Left cardiac atrium (tissue), 4 donors: Measurements from ENCODE around the gene IKBKE. TPM values are rescaled to one million over a fixed set of nuclear protein-coding genes. Genes with fewer than 3 reads are reported as not detected.
A peak's percentile ranks its signal among the peaks of the same experiment; 100 is the strongest.
"Not testable (repeated sequence)": the region's sequence is repeated elsewhere in the genome, so short reads cannot be mapped to it uniquely, and the experiment has no call there.

Experiments used
- ATAC-seq, 2 donors: fragments of 200-7000 bp; cut with Tn5 transposase; one replicate each; pipeline ENCODE4 v1.9.1; 2020; ENCODE audit warnings: mild to moderate bottlenecking in 2 of 2, moderate library complexity in 2 of 2
- DNase-seq: peaks from one replicate; pipeline ENCODE4 v3.0.0-alpha.2; 2020
- intact Hi-C, 2 donors: fragments of 100-400 bp; cut with DNase I; formaldehyde crosslinking; loops; one replicate each; pipeline versions ENCODE4 v1.14.1 to v1.15.1; 2022 to 2023
- total RNA-seq, 2 donors: library from RNA; stranded (reverse); fragmentation: NEBNext Ultra II Directional; extraction: Animal tissue kit (Norgen Biotek cat#: 25700); gene quantifications; one replicate each; pipeline ENCODE4 v1.2.1, GENCODE V29; 2021
- donor health status: DM: no; HTN: yes; CAD: no.
- donor health status: DM: no; HTN: yes; CAD: no; lungs with severe emphysema.
- donor health status: DM: yes; HTN: yes; CAD: no.
- donor health status: Dilated cardiomyopathy.

IKBKE gene
- total RNA-seq, 2 donors from 2014 or later, result 0.94 to 1.7 TPM

DNA sequence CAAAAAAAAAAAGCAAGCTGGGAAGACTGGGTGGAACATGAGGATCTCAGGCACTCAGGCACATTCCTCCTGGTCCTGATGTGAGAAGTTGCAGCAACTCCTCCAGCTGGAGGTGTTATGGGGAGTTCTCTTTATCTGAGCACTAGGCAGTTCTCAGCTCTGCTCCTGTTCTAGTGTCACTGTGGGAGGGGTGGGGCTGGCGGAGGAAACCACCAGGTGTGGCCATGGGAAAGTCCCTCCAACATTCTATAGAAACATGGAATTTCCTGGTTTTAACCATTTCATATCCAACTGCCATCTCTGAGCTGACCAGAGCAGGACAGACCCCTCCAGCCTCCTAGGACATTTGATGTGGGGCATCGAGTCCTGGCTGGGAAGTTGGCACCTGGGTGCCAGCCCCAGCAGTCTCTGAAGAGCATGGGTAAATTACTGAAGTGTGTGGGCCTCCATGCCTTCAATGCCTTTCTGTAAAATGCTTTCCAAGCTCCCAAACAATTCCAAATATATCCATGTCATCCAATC is 804 bp upstream of the IKBKE start:
- ATAC-seq, result no peak
- intact Hi-C loops, result no loop called here
- DNase-seq, result no peak

DNA sequence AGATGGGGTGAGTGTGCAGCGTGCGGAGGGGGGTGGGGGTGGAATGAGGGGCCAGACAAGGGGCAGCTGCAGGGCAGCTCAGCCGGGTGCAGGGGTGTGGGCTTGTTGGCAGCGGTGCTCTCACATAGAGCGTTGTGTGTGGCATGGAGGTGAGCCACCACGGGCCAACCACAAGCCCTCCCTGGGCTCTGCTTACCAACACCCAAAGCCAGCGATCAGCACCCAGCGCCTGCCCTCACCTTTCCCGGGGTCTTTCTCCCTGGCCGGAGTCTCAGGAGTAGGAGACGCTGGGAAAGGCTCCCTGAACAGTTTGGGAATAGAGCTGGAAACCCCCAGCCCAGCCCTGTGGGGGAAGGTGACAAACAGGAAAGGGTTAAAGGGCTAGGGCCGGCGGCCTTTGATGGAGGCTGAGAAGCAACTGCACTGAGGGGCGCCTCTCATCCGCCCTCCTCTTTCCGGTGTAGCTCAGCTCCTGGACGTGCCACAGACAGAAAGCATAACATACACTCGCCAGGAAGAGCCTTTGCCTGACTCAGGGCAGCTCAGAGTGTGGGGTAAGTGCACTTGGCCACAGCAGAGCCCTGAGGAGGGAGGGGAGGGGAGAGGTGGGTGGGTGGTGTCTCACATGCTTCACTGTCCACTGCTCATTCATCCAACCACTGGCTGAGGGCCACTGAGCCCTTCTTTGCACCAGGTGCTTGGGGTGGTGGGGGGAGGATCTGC is 577 bp downstream of the IKBKE start:
- ATAC-seq (peak; percentile 35 to 74), DNase-seq (no peak)
- intact Hi-C loops, result no loop called here

DNA sequence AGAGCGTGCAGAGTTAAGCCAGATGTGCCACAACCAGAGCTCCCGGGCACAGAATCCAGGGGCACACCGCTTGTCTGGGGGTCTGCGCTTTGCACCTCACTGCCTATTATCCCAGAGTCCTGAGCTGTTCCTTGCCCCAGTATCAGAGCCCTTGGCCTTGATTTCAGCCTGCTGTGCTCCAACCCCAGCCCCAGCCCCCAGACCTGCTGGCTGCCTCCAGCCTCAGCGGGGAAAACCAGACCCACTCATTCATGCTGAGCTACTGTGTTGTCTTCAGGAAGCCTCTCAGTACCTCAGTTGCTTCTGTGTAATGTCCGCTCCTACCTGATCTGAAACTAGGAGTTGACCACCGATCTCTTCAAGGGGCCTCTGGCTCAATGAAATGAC is 1.1 kb downstream of the IKBKE start:
- no peak for DNase-seq
- intact Hi-C loops, result no loop called here
- no peak for ATAC-seq

DNA sequence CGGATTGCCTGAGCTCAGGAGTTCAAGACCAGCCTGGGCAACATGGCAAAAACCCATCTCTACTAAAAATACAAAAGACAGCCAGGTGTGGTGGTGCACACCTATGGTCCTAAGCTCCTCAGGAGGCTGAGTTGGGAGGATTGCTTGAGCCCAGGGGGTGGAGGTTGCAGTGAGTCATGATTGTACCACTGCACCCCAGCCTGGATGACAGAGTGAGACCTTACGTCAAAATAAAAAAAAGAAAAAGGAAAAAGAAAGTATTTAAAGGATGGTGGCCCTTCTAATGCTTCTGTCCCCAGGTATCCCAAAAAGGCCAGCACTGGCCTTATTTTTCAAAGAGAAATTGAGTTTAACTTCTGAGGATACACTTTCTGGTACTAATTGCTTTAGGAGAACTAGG is 1.7 kb downstream of the IKBKE start:
- ATAC-seq (no peak), DNase-seq (no peak)
- intact Hi-C loops, result no loop called here

DNA sequence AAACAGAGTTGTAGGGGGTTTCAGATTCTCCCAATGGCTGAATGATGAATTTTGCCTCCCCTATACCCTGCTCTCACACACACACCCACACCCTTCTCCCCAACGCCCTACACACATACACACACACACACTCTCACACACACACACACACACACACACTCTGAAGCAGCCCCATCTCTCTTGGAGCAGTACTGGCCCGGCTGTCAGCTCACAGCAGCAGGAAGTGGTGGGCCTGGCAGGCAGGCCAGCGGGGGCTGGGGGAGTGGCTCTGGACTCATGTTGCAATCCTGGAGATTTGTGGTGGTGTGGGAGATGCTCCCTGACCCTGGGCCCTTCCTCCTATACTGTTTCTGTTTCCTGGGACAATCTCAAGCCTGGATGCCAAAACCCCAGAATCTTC is 2.2 kb downstream of the IKBKE start:
- intact Hi-C loops, result no loop called here
- peak; percentile 27 to 31 for ATAC-seq
- DNase-seq, result peak; percentile 62

DNA sequence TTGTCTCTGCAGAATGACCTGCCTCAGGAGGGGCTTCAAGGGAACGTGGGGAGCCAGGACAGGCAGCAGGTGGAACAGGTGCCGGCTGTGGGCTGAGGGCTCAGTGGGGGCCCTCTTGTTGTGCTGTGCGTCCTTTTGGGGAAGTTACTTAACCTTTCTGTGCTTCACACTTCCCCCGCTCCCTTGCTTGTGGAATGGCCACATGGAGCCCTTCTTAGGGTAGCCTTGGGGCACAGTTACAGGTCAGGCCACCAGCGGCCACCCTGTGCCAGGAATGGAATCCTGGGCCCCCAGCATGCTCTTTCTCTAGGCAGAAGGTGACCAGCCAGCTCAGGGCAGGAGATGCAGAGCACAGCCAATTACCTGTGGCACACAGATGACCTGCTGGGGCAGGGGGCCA is 2.6 kb downstream of the IKBKE start:
- DNase-seq, result no peak
- ATAC-seq, result no peak
- intact Hi-C loops, result no loop called here

DNA sequence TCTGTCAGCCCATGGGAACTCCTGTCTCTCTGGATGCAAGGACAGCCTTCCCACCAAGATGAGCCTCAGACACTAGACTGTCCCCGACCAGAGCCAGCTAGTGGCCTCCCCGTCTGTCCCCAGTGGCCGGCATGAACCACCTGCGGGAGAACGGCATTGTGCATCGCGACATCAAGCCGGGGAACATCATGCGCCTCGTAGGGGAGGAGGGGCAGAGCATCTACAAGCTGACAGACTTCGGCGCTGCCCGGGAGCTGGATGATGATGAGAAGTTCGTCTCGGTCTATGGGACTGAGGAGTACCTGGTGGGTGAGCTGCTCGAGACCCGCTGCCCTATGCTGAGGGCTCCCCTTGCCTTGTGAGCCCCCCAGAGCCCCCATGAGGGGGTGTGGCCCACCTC is 5.8 kb downstream of the IKBKE start:
- intact Hi-C loops, result no loop called here
- DNase-seq (no peak), ATAC-seq (no peak)

DNA sequence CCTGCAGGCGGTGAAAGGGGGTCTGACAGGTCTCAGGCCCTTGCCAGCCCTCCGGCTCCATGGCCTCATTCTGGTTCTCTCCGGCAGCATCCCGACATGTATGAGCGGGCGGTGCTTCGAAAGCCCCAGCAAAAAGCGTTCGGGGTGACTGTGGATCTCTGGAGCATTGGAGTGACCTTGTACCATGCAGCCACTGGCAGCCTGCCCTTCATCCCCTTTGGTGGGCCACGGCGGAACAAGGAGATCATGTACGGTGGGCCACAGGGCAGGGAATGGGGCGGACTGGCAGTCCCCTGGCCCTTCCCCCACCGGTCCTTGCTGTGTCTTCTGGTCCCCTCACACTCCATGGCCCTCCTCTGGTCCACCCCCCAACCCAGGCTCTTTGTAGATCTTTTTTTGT is 6.3 kb downstream of the IKBKE start:
- DNase-seq (no peak), ATAC-seq (no peak)
- intact Hi-C loops, result no loop called here

DNA sequence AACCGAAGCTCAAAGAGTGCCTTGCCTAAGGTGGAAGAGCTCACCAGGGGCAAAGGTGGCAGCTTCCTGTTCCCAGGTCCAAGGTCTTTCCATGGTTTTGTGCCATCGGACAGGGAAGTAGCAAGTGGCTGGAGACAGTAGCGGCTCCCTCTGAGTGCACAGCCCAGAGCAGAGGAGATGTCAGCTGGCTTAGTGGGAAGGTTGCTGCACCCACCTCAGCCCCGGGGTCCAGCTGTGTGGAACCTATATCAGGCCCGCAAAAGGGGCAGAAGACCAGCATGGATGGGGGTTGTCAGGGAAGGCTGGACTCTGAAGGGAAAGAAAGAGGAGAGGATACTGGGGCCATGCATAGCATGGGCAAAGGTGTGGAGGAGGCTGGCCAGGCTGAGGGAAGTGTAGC is 6.8 kb downstream of the IKBKE start:
- no peak for DNase-seq
- intact Hi-C loops, result no loop called here
- no peak for ATAC-seq

DNA sequence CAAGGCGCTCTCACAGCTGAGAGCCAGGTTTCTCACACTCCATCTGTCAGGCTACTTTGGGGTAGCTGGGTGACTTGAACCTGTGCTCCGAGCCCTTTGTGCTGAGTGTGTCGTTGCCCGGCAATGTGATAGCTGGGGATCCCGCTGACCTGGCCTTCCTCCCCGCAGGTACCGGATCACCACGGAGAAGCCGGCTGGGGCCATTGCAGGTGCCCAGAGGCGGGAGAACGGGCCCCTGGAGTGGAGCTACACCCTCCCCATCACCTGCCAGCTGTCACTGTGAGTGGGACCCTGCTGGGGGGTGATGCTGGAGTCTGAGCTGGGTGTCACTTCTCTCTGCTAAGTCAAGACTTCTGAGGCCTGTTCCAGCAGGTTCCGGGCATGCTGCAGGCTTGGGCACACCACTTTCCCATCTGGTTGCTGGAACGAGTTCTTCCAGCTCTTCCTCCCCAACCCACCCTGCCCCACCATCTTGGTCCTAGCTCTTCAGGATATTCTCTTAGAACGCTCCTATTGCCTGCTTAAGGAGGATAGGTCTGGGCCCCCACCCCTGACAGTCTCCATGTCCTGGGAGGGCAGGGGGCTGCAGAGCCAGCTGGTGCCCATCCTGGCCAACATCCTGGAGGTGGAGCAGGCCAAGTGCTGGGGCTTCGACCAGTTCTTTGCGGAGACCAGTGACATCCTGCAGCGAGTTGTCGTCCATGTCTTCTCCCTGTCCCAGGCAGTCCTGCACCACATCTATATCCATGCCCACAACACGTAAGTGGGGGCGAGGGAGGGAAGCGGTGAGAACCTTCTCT is 7.5 kb downstream of the IKBKE start:
- ATAC-seq, result no peak

DNA sequence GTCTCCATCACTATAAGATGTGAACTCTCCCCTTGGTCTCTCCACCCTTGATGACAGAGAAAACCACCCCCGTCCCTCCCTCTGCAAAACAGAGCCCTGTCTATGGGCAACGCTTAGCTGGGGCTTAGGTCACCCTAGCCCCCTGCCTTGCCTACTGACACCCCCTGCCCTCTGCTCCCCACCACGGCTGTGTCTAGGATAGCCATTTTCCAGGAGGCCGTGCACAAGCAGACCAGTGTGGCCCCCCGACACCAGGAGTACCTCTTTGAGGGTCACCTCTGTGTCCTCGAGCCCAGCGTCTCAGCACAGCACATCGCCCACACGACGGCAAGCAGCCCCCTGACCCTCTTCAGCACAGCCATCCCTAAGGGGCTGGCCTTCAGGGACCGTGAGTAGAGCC is 8.5 kb downstream of the IKBKE start:
- DNase-seq, result no peak
- peak in 1 of 2 donors; percentile 18 for ATAC-seq
- intact Hi-C loops, result no loop called here

More for the DNA sequence above, 7.5 kb downstream of the IKBKE start:
- no peak for DNase-seq
- intact Hi-C loops, result no loop called here

DNA sequence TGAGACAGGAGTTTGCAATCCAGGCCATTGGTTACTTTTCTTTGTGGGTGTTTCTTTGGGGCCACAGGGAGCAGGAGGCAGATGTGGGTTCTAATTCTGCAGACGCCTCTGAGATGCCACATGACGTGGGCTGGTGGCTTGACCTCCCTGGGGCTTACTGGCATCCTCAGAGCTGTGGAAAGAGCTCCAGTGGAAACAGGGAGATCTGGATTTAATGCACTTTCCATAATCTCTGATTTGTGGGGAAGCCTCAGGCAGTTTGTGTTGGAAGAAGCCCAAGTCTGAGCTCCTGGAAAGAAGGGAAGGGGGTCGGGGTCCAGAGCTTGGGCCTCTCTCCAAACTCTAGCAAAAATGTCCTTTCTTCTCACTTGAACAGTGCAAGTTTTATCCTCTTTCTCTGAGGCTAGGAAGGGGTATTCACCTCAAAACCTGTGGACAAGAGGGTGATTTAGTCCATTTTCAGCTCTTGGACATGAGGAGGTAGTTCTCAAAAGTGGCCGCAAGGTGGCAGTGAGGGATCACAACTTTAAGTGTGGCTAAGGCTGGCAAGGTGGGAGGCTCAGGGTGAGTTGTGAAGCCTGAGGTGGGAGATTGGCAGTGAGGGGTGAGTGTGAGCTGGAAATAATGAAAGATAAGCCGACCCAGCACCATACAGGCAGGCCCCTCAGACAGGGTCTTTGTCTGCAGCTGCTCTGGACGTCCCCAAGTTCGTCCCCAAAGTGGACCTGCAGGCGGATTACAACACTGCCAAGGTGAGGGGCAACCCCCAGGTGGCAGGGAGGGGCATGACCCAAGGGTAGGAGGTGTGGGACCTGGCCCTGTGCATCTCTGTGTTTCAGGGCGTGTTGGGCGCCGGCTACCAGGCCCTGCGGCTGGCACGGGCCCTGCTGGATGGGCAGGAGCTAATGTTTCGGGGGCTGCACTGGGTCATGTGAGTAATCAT is 9.2 kb downstream of the IKBKE start:
- intact Hi-C loops, result loop anchor here in 1 of 2 donors (10.0 kb wide), 1 partner anchor 435 kb away; no protein-coding TSS in a partner anchor
- DNase-seq (peak; percentile 79), ATAC-seq (peak; percentile 57 to 76)

DNA sequence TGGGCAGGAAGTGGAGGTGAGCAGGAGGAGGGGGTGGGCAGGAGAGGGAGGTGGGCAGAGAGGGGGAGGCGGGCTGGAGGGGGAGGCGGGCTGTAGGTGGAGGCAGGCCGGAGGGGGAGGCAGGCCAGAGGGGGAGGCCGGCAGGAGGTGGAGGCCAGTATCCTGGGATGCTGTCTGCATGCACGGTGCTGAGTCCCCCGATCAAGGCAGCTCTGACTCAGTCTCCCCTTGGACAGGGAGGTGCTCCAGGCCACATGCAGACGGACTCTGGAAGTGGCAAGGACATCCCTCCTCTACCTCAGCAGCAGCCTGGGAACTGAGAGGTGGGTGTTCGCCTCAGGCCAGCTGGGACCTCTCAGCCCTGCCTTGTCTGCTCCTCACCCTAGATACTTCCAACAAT is 9.9 kb downstream of the IKBKE start:
- ATAC-seq (no peak), DNase-seq (no peak)
- intact Hi-C loops, result loop anchor here in 1 of 2 donors (10.0 kb wide), 1 partner anchor 435 kb away; no protein-coding TSS in a partner anchor

DNA sequence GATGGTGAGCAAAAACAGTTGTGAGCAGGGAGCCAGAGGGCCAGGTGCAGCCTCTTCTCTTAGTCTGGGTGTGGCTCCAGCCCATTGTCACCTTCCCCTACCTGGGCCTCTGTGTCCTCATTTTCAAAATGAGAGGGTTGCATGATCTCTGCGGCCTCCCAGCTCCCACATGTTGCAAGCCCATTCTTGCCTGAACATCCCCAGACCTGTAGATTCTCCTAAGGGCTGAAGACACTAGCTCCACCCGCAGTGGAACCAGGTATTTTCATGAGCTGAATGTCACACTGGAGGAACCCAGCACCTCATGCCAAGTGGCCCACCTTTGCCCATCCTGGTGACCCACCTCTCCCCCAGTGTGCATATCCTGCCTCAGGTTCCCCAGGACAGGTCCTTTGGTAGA is 12.3 kb downstream of the IKBKE start:
- ATAC-seq (no peak), DNase-seq (no peak)
- intact Hi-C loops, result loop anchor here in 1 of 2 donors (10.0 kb wide), 1 partner anchor 432 kb away; no protein-coding TSS in a partner anchor

DNA sequence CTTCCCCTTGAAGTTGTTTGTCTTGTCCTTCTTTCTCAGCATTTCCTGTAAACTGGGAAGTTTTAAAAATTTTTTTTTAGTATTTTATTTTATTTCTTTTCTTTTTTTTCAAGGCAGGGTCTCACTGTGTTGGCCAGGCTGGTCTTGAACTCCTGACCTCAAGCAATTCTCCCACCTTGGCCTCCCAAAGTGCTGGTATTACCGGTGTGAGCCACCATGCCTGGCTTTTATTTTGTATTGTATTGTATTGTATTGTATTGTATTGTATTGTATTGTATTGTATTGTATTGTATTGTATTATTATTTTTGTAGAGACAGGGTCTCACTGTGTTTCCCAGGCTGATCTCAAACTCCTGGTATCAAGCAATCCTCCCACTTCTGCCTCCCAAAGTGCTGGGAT is 13.6 kb downstream of the IKBKE start:
- intact Hi-C loops, result loop anchor here in 1 of 2 donors (10.0 kb wide), 1 partner anchor 431 kb away; no protein-coding TSS in a partner anchor
- ATAC-seq, DNase-seq: not testable (repeated sequence)

DNA sequence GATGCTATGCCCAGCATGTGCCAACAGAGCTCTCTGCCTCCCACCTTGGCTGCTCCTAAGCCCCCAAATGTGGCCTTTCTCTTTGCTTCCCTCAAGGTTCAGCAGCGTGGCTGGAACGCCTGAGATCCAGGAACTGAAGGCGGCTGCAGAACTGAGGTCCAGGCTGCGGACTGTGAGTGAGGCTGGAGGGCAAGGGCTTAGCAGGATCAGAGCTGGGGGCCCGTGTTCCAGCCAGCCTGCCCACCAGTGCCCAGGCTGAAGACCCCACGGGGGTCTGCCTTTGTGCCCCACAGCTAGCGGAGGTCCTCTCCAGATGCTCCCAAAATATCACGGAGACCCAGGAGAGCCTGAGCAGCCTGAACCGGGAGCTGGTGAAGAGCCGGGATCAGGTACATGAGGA is 14.6 kb downstream of the IKBKE start:
- intact Hi-C loops, result loop anchor here in 1 of 2 donors (10.0 kb wide), 1 partner anchor 430 kb away; no protein-coding TSS in a partner anchor
- ATAC-seq (no peak), DNase-seq (no peak)

DNA sequence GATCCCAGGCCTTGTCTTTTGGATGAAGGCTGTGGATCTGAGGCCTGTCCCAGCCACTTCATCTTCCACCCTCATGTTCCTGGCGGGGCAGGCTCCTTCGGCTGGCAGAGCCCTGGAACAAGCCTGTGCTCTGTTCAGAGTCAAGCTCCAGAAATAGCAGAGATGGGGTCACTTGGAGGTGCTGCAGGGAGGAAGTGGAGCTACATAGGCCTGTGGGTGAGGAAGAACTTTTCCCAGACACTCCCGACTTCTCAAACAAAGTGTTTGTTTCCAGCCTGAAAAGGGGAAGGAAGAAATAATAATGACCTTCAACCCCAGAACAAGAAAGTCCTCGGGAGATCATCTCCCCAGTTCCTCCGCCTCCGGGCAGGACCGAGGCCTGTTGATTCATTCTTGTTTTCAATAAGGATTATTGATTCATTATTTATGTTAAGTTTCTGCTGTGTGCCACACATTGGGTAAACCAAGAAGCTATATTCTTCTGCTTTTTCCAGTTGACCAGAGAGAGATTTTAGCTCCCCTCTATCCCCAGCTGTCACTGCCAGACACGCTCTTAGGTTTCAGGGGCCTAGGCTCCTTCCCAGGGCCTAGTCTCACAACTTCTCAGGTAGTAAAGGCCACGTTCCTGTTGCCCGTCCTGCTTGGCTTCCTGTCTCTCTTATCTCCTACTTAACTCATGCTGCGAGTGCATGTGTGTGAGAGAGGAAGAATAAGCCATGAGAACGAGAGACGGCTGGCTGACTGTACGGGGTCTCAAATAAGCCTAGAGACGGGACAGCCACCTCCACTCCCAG is 16.9 kb downstream of the IKBKE start:
- DNase-seq (no peak), ATAC-seq (peak; percentile 61)
- intact Hi-C loops, result loop anchor here in 1 of 2 donors (10.0 kb wide), 1 partner anchor 428 kb away; no protein-coding TSS in a partner anchor

DNA sequence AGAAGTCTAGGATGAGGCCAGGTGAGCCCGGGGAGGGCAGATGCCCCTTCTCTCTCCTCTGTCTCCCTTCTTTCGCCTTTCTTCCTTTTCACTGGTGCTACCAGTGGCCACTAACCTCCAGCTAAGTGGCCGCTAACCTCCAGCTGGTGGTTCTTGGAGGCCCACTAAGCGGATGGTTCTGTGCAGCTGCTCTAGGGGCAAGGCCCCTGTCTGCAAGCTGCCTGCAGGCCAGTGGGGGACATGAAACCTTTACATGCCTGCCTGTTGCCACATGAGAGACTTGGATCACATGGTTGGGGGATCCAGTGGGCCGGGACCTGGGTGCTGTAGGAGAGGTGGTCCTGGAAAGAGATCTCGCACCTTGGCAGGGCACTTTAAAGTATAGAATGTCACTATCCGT is 17.7 kb downstream of the IKBKE start:
- intact Hi-C loops, result loop anchor here in 1 of 2 donors (10.0 kb wide), 1 partner anchor 427 kb away; no protein-coding TSS in a partner anchor
- no peak for ATAC-seq
- DNase-seq, result no peak
